Panc1 (cell line): Measurements from ENCODE around the gene MYO5B. TPM values are rescaled to one million over a fixed set of nuclear protein-coding genes. Genes with fewer than 3 reads are reported as not detected.

Source experiments
- ATAC-seq: fragments of 200-7000 bp; cut with Tn5 transposase; 2 replicates; pipeline ENCODE4 v1.9.1; 2020; ENCODE audit warnings: mild to moderate bottlenecking, moderate library complexity
- BruUV-seq: library from RNA; stranded (reverse); fragments of 400-500 nt; replicated peaks from 2 replicates; lab custom pipeline; 2021; lab: Mats Ljungman, UMichigan
- CTCF ChIA-PET: fragments of 300-600 bp; sonication (Branson Sonifier 250); formaldehyde crosslinking; loops from one replicate; lab custom pipeline; 2022; ENCODE audit warnings: antibody characterized with exemption; lab: Charles Lee
- POLR2A ChIA-PET: fragments of 300-600 bp; sonication (Branson Sonifier 250); formaldehyde crosslinking; loops from one replicate; lab custom pipeline; 2022; ENCODE audit warnings: antibody characterized with exemption; lab: Charles Lee
- DNase-seq: peaks from one replicate; pipeline ENCODE4 v3.0.0-alpha.2; 2010; ENCODE audit warnings: low read depth, low spot score
- H3K27ac ChIP-seq: 2 replicates; pipeline ENCODE4 v1.5.1; 2011; ENCODE audit warnings: mild to moderate bottlenecking, low read length, inconsistent platforms
- H3K27me3 ChIP-seq: fragments of 200-500 bp; sonication (Bioruptor generic); 2 replicates; pipeline ENCODE4 v1.6.0; 2014; ENCODE audit warnings: low read length, inconsistent platforms; ENCODE audit not compliant: control insufficient read depth, insufficient read depth
- H3K36me3 ChIP-seq: fragments of 200-500 bp; sonication (Bioruptor generic); 2 replicates; pipeline ENCODE4 v1.5.1; 2014; ENCODE audit warnings: inconsistent platforms, mild to moderate bottlenecking, low read length, moderate library complexity; ENCODE audit not compliant: control insufficient read depth, insufficient read depth
- H3K4me1 ChIP-seq: 2 replicates; pipeline ENCODE4 v1.5.1; 2011; ENCODE audit warnings: inconsistent platforms, mild to moderate bottlenecking, low read length, moderate library complexity; ENCODE audit not compliant: control insufficient read depth, insufficient read depth
- H3K4me3 ChIP-seq, 2 experiments: 2 replicates each; pipeline ENCODE4 v1.5.1; 2011 to 2012; ENCODE audit warnings: low read depth in 2 of 2, low read length in 2 of 2, mild to moderate bottlenecking in 2 of 2, inconsistent platforms in 1 of 2, moderate library complexity in 1 of 2
- H3K9me3 ChIP-seq: fragments of 200-500 bp; sonication (Bioruptor generic); 2 replicates; pipeline ENCODE4 v1.5.1; 2014; ENCODE audit warnings: low read depth, mild to moderate bottlenecking, inconsistent platforms, low read length, moderate library complexity; ENCODE audit not compliant: control insufficient read depth, insufficient read depth
- POLR2AphosphoS5 ChIP-seq: IDR thresholded peaks from 2 replicates; pipeline ENCODE4 v1.6.1; 2012; ENCODE audit warnings: mild to moderate bottlenecking, low read depth, low read length, moderate library complexity
- SIN3A ChIP-seq: IDR thresholded peaks from 2 replicates; pipeline ENCODE4 v1.6.1; 2012; ENCODE audit warnings: low read depth, mild to moderate bottlenecking, low read length, moderate library complexity, borderline replicate concordance; ENCODE audit not compliant: insufficient read depth
- TCF7L2 ChIP-seq: IDR thresholded peaks from 2 replicates; pipeline ENCODE4 v1.6.1; 2011; ENCODE audit warnings: mild to moderate bottlenecking, low read depth, low read length, inconsistent platforms
- in situ Hi-C: cut with HindIII; loops from 2 replicates; pipeline ENCODE4 v1.10.0; 2016; ENCODE audit warnings: low sequenced_read_pairs, low pct_unique_long_range_greater_than_20kb
- intact Hi-C: fragments of 100-400 bp; cut with micrococcal nuclease; formaldehyde crosslinking; loops from one replicate; pipeline ENCODE4 v1.10.0; 2022; ENCODE audit not compliant: unreplicated experiment
- total RNA-seq: library from RNA; stranded (reverse); gene quantifications from one replicate; pipeline ENCODE4 v1.2.1, GENCODE V29; 2021; ENCODE audit not compliant: unreplicated experiment
- TF ChIP-seq, protein P1 (sequence below), 2 experiments: IDR thresholded peaks; 2 replicates each; pipeline ENCODE4 v1.6.1; 2011 to 2012; ENCODE audit warnings: low read depth in 2 of 2, control low read depth in 1 of 2, low read length in 1 of 2, mild to moderate bottlenecking in 1 of 2, moderate library complexity in 1 of 2; ENCODE audit not compliant: insufficient read depth in 1 of 2
- TF ChIP-seq, protein P2 (sequence below): fragments of 450-650 bp; IDR thresholded peaks from 2 replicates; pipeline ENCODE4 v1.5.1; 2017; ENCODE audit warnings: mild to moderate bottlenecking

Gene MYO5B
- total RNA-seq, 1 experiment from 2014 or later, result 0.31 TPM

- POLR2A ChIA-PET, result no interaction called here
- no peak for TF ChIP-seq SIN3A
- TF ChIP-seq, protein P1, sequence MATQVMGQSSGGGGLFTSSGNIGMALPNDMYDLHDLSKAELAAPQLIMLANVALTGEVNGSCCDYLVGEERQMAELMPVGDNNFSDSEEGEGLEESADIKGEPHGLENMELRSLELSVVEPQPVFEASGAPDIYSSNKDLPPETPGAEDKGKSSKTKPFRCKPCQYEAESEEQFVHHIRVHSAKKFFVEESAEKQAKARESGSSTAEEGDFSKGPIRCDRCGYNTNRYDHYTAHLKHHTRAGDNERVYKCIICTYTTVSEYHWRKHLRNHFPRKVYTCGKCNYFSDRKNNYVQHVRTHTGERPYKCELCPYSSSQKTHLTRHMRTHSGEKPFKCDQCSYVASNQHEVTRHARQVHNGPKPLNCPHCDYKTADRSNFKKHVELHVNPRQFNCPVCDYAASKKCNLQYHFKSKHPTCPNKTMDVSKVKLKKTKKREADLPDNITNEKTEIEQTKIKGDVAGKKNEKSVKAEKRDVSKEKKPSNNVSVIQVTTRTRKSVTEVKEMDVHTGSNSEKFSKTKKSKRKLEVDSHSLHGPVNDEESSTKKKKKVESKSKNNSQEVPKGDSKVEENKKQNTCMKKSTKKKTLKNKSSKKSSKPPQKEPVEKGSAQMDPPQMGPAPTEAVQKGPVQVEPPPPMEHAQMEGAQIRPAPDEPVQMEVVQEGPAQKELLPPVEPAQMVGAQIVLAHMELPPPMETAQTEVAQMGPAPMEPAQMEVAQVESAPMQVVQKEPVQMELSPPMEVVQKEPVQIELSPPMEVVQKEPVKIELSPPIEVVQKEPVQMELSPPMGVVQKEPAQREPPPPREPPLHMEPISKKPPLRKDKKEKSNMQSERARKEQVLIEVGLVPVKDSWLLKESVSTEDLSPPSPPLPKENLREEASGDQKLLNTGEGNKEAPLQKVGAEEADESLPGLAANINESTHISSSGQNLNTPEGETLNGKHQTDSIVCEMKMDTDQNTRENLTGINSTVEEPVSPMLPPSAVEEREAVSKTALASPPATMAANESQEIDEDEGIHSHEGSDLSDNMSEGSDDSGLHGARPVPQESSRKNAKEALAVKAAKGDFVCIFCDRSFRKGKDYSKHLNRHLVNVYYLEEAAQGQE (IDR thresholded peaks at IDR 0.05; ENCODE audit: insufficient read depth in 1 of 2, low read depth in 2 of 2, low read length in 1 of 2), result no peak
- no peak for TF ChIP-seq TCF7L2
- no peak for TF ChIP-seq POLR2AphosphoS5
- Histone ChIP-seq H3K4me1 (no peaks in the 10 kb centered on the region), H3K9me3 (no peaks in the 10 kb centered on the region), H3K4me3 (no peak overlapping the region), H3K27me3 (no peaks in the 10 kb centered on the region; the same call in 1 of the 2 replicates), H3K27ac (no peak overlapping the region), H3K36me3 (no peaks in the 10 kb centered on the region)
- ATAC-seq (no peak), DNase-seq (no peak)
- no TSS peak for BruUV-seq
- intact Hi-C loops (no loop called here), in situ Hi-C loops (no loop called here)
- CTCF ChIA-PET, result no interaction called here
Observed at GRCh38 chr18:50170004-50170403, 24.9 kb downstream of the MYO5B start.

DNA sequence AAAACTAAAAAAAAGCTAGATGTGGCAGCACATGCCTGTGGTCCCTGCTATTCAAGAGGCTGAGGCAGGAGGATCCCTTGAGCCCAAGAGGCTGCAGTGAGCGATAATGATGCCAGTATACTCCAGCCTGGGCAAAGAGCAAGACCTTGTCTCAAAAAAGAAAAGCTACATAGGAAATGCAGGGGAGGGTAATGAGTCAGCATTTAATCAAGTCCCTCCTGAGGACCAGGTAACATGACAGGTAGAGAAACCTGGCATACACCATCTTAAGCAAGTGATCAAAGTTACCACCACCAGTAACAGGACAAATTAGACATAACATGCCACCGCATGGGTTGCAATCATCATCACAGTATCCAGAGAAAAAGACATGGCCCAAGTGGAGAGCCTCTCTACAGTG is 25.8 kb downstream of the MYO5B start:
- no peak for ATAC-seq
- no TSS peak for BruUV-seq
- DNase-seq, result no peak
- H3K4me3 ChIP-seq, result no peak overlapping the region
- H3K4me1 ChIP-seq, result no peaks in the 10 kb centered on the region
- H3K9me3 ChIP-seq, result no peaks in the 10 kb centered on the region
- in situ Hi-C loops, result no loop called here
- no peak overlapping the region for H3K27ac ChIP-seq
- TF ChIP-seq, protein P2, sequence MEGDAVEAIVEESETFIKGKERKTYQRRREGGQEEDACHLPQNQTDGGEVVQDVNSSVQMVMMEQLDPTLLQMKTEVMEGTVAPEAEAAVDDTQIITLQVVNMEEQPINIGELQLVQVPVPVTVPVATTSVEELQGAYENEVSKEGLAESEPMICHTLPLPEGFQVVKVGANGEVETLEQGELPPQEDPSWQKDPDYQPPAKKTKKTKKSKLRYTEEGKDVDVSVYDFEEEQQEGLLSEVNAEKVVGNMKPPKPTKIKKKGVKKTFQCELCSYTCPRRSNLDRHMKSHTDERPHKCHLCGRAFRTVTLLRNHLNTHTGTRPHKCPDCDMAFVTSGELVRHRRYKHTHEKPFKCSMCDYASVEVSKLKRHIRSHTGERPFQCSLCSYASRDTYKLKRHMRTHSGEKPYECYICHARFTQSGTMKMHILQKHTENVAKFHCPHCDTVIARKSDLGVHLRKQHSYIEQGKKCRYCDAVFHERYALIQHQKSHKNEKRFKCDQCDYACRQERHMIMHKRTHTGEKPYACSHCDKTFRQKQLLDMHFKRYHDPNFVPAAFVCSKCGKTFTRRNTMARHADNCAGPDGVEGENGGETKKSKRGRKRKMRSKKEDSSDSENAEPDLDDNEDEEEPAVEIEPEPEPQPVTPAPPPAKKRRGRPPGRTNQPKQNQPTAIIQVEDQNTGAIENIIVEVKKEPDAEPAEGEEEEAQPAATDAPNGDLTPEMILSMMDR, result no peak
- TF ChIP-seq, protein P1 (IDR thresholded peaks at IDR 0.05; ENCODE audit: insufficient read depth in 1 of 2, low read depth in 2 of 2, low read length in 1 of 2), result no peak
- TF ChIP-seq SIN3A (no peak), POLR2AphosphoS5 (no peak), TCF7L2 (no peak)
- ChIA-PET CTCF (no interaction called here), POLR2A (no interaction called here)
- H3K36me3 ChIP-seq, result no peaks in the 10 kb centered on the region
- intact Hi-C loops, result no loop called here
- H3K27me3 ChIP-seq, result no peaks in the 10 kb centered on the region; the same call in 1 of the 2 replicates
